H9 (cell line): ENCODE results near the gene RASGRP4. TPM values are rescaled to one million over a fixed set of nuclear protein-coding genes. Genes with fewer than 3 reads are reported as not detected.

Experiments used
- DNase-seq: peaks from one replicate; pipeline ENCODE4 v3.0.0-alpha.2; 2017
- H2AFZ ChIP-seq: one replicate; pipeline ENCODE4 v1.6.1; 2013; ENCODE audit warnings: mild to moderate bottlenecking, low read length, control low read depth, moderate library complexity
- H2AK5ac ChIP-seq: 2 replicates; pipeline ENCODE4 v1.6.1; 2013; ENCODE audit warnings: low read length, control low read depth, mixed read lengths; ENCODE audit not compliant: insufficient read length
- H2BK120ac ChIP-seq: one replicate; pipeline ENCODE4 v1.6.1; 2013; ENCODE audit warnings: low read depth, mild to moderate bottlenecking, low read length, control low read depth, inconsistent platforms; ENCODE audit not compliant: poor library complexity, severe bottlenecking
- H2BK12ac ChIP-seq: 2 replicates; pipeline ENCODE4 v1.6.1; 2013; ENCODE audit warnings: low read length, control low read depth, mixed read lengths, low read depth; ENCODE audit not compliant: insufficient read length
- H2BK15ac ChIP-seq: 2 replicates; pipeline ENCODE4 v1.6.1; 2013; ENCODE audit warnings: low read depth, low read length, control low read depth
- H2BK20ac ChIP-seq: one replicate; pipeline ENCODE4 v1.6.1; 2013; ENCODE audit warnings: low read depth, mild to moderate bottlenecking, low read length, control low read depth, inconsistent platforms; ENCODE audit not compliant: poor library complexity, severe bottlenecking
- H2BK5ac ChIP-seq: 2 replicates; pipeline ENCODE4 v1.6.1; 2013; ENCODE audit warnings: low read length, control low read depth, mixed read lengths; ENCODE audit not compliant: insufficient read length
- H3K14ac ChIP-seq: 2 replicates; pipeline ENCODE4 v1.6.1; 2013; ENCODE audit warnings: low read length, control low read depth; ENCODE audit not compliant: insufficient read depth
- H3K18ac ChIP-seq: 2 replicates; pipeline ENCODE4 v1.6.1; 2013; ENCODE audit warnings: low read depth, mild to moderate bottlenecking, mixed read lengths, low read length, control low read depth; ENCODE audit not compliant: insufficient read length
- H3K23ac ChIP-seq: 2 replicates; pipeline ENCODE4 v1.6.1; 2013; ENCODE audit warnings: low read length, control low read depth, mixed read lengths, low read depth; ENCODE audit not compliant: insufficient read length
- H3K23me2 ChIP-seq: 2 replicates; pipeline ENCODE4 v1.6.1; 2013; ENCODE audit warnings: low read depth, mild to moderate bottlenecking, mixed read lengths, low read length, control low read depth; ENCODE audit not compliant: insufficient read length, poor library complexity, severe bottlenecking
- H3K27ac ChIP-seq: 2 replicates; pipeline ENCODE4 v1.5.1; 2013; ENCODE audit warnings: low read length, control low read depth, mixed read lengths, low read depth; ENCODE audit not compliant: insufficient read length
- H3K27me3 ChIP-seq: 2 replicates; pipeline ENCODE4 v1.6.1; 2013; ENCODE audit warnings: low read length, control low read depth, inconsistent platforms; ENCODE audit not compliant: insufficient read depth
- H3K4ac ChIP-seq: 2 replicates; pipeline ENCODE4 v1.6.1; 2013; ENCODE audit warnings: low read depth, mild to moderate bottlenecking, control low read depth, inconsistent platforms, low read length, moderate library complexity
- H3K4me1 ChIP-seq: 2 replicates; pipeline ENCODE4 v1.6.1; 2013; ENCODE audit warnings: low read length, control low read depth, inconsistent platforms; ENCODE audit not compliant: insufficient read depth
- H3K4me2 ChIP-seq: 2 replicates; pipeline ENCODE4 v1.6.1; 2013; ENCODE audit warnings: low read length, control low read depth, mixed read lengths; ENCODE audit not compliant: insufficient read length, insufficient read depth
- H3K56ac ChIP-seq: 2 replicates; pipeline ENCODE4 v1.6.1; 2013; ENCODE audit warnings: low read depth, mild to moderate bottlenecking, mixed read lengths, low read length, control low read depth; ENCODE audit not compliant: insufficient read length
- H3K79me1 ChIP-seq: 2 replicates; pipeline ENCODE4 v1.6.1; 2013; ENCODE audit warnings: low read depth, mild to moderate bottlenecking, moderate library complexity, low read length, control low read depth, inconsistent platforms; ENCODE audit not compliant: insufficient read depth, poor library complexity, severe bottlenecking
- H3K79me2 ChIP-seq: 2 replicates; pipeline ENCODE4 v1.6.1; 2013; ENCODE audit warnings: low read length, control low read depth, inconsistent platforms; ENCODE audit not compliant: insufficient read depth
- H3K9ac ChIP-seq: 2 replicates; pipeline ENCODE4 v1.6.1; 2013; ENCODE audit warnings: low read length, control low read depth, mixed read lengths; ENCODE audit not compliant: insufficient read length; ENCODE audit errors: extremely low read depth
- H3K9me3 ChIP-seq: one replicate; pipeline ENCODE4 v1.6.1; 2013; ENCODE audit warnings: low read depth, low read length, inconsistent platforms; ENCODE audit not compliant: control insufficient read depth
- H3T11ph ChIP-seq: one replicate; pipeline ENCODE4 v1.6.1; 2013; ENCODE audit warnings: mild to moderate bottlenecking, low read length, control low read depth, inconsistent platforms
- H4K20me1 ChIP-seq: one replicate; pipeline ENCODE4 v1.6.1; 2013; ENCODE audit not compliant: control insufficient read depth, insufficient read length, insufficient read depth
- H4K5ac ChIP-seq: 2 replicates; pipeline ENCODE4 v1.6.1; 2013; ENCODE audit warnings: low read depth, mild to moderate bottlenecking, mixed read lengths, low read length, control low read depth; ENCODE audit not compliant: insufficient read length
- H4K8ac ChIP-seq: replicated peaks from 2 replicates; pipeline ENCODE4 v1.6.1; 2013; ENCODE audit warnings: low read length, control low read depth, mixed read lengths, low read depth; ENCODE audit not compliant: insufficient read length
- H4K91ac ChIP-seq: 2 replicates; pipeline ENCODE4 v1.6.1; 2013; ENCODE audit warnings: low read depth, mild to moderate bottlenecking, moderate library complexity, mixed read lengths, low read length, control low read depth; ENCODE audit not compliant: insufficient read length
- H3K27ac Mint-ChIP-seq, 3 experiments: 2 replicates in 2 of 3; 3 replicates in 1 of 3; pipeline ENCODE4 v1.8.0; 2020 to 2021; ENCODE audit warnings: mixed read lengths in 3 of 3, mild to moderate bottlenecking in 1 of 3, moderate library complexity in 1 of 3
- H3K27me3 Mint-ChIP-seq: 2 replicates; pipeline ENCODE4 v1.8.0; 2021; ENCODE audit warnings: low read depth, mild to moderate bottlenecking, moderate library complexity, mixed read lengths
- H3K36me3 Mint-ChIP-seq, 3 experiments: 2 replicates in 2 of 3; 3 replicates in 1 of 3; pipeline ENCODE4 v1.8.0; 2020 to 2021; ENCODE audit warnings: low read depth in 3 of 3, mixed read lengths in 3 of 3; ENCODE audit not compliant: insufficient read depth in 1 of 3
- H3K4me1 Mint-ChIP-seq, 2 experiments: 2 replicates each; pipeline ENCODE4 v1.8.0; 2020; ENCODE audit warnings: mixed read lengths in 2 of 2
- H3K4me3 Mint-ChIP-seq, 2 experiments: 2 replicates in 1 of 2; 3 replicates in 1 of 2; pipeline ENCODE4 v1.8.0; 2020 to 2021; ENCODE audit warnings: mild to moderate bottlenecking in 2 of 2, mixed read lengths in 2 of 2, moderate library complexity in 1 of 2
- H3K9me3 Mint-ChIP-seq, 2 experiments: 2 replicates in 1 of 2; 3 replicates in 1 of 2; pipeline ENCODE4 v1.8.0; 2020; ENCODE audit warnings: mild to moderate bottlenecking in 2 of 2, mixed read lengths in 2 of 2, moderate library complexity in 1 of 2
- WGBS: extraction: QIAGEN DNeasy Blood & Tissue Kit; methylation state at CpG from one replicate; pipeline ENCODE4 v1.1.7; 2013; ENCODE audit warnings: missing lambda C conversion rate, low lambda C conversion rate, mixed read lengths; ENCODE audit not compliant: insufficient read length; ENCODE audit errors: extremely low coverage; 5-methylcytosine and 5-hydroxymethylcytosine counted together
- total RNA-seq: library from RNA; stranded (reverse); gene quantifications from 2 replicates; pipeline ENCODE4 v1.2.1, GENCODE V29; 2021
- TF ChIP-seq, protein P1 (sequence below): fragments of 200-600 bp; sonication (generic); conservative IDR thresholded peaks from 3 replicates; pipeline ENCODE4 v1.8.0; 2021; ENCODE audit warnings: antibody characterized with exemption, mild to moderate bottlenecking

RASGRP4 gene
- total RNA-seq, 1 experiment from 2014 or later, result 0.28 TPM

DNA sequence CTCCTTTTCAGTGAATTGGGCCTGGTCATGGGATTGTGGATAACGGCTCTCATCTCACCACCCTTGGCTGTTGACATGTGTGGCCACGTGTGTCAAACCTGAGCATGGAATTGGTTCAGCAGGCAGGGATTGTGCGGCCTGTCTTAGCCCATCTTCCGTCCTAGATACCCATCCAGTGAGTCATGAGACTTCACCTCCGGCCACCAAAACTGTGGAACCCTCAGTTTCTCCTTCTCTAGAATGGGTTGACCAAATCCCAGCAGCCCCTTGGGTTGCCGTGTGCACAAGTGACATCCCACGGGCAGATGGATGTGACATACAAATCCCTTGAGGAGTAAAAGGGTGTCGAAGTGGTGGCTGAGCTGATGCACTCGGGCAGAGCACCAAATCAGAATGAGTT, 44.9 kb downstream of the RASGRP4 start:
- H3K14ac ChIP-seq, result no peak overlapping the region

More for the DNA sequence above, 44.9 kb downstream of the RASGRP4 start:
- Histone ChIP-seq H3K23ac (no peak overlapping the region), H2BK5ac (no peak overlapping the region), H4K20me1 (peaks cover 3% of the 10 kb centered on the region), H2BK12ac (no peak overlapping the region), H3K9ac (no peak overlapping the region), H3K79me2 (peaks cover 7% of the 10 kb centered on the region; the same call in 1 of the 2 replicates), H3K4ac (no peak overlapping the region), H2AK5ac (no peak overlapping the region), H3K18ac (no peak overlapping the region), H2BK120ac (no peak overlapping the region), H3K27me3 (no peaks in the 10 kb centered on the region), H2BK20ac (no peak overlapping the region), H3K9me3 (no peaks in the 10 kb centered on the region), H3K23me2 (peaks cover 2% of the 10 kb centered on the region), H3K27ac (no peak overlapping the region), H4K5ac (no peak overlapping the region), H4K8ac (no peak overlapping the region), H3K79me1 (peaks cover 6% of the 10 kb centered on the region), H3K56ac (no peak overlapping the region), H2AFZ (no peak overlapping the region), H2BK15ac (no peak overlapping the region), H3K4me2 (no peak overlapping the region), H4K91ac (no peak overlapping the region), H3K4me1 (no peaks in the 10 kb centered on the region), H3T11ph (no peak overlapping the region)
- H3K9me3 Mint-ChIP-seq, result no peaks in the 10 kb centered on the region
- H3K36me3 Mint-ChIP-seq, result peaks cover 23 to 63% (median 50%) of the 10 kb centered on the region in 3 experiments; a peak in 6 of 7 replicates
- WGBS, result no CpG with 5 or more reads among the region's 9 CpGs
- H3K27me3 Mint-ChIP-seq, result no peaks in the 10 kb centered on the region
- H3K4me3 Mint-ChIP-seq, result no peak overlapping the region
- no peak for DNase-seq
- TF ChIP-seq, protein P1, sequence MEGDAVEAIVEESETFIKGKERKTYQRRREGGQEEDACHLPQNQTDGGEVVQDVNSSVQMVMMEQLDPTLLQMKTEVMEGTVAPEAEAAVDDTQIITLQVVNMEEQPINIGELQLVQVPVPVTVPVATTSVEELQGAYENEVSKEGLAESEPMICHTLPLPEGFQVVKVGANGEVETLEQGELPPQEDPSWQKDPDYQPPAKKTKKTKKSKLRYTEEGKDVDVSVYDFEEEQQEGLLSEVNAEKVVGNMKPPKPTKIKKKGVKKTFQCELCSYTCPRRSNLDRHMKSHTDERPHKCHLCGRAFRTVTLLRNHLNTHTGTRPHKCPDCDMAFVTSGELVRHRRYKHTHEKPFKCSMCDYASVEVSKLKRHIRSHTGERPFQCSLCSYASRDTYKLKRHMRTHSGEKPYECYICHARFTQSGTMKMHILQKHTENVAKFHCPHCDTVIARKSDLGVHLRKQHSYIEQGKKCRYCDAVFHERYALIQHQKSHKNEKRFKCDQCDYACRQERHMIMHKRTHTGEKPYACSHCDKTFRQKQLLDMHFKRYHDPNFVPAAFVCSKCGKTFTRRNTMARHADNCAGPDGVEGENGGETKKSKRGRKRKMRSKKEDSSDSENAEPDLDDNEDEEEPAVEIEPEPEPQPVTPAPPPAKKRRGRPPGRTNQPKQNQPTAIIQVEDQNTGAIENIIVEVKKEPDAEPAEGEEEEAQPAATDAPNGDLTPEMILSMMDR, result no peak
- peaks cover 10 to 17% of the 10 kb centered on the region in 2 experiments for H3K4me1 Mint-ChIP-seq
- no peak overlapping the region for H3K27ac Mint-ChIP-seq
